Transverse colon (tissue), 4 donors: ENCODE results near the gene RIT1. TPM values are rescaled to one million over a fixed set of nuclear protein-coding genes. Genes with fewer than 3 reads are reported as not detected.

Experiments
- DNase-seq: peaks from one replicate; pipeline ENCODE4 v3.0.0-alpha.2; 2019
- H3K27ac ChIP-seq, 4 donors: fragments of 200-600 bp; sonication (generic); 2 replicates each; pipeline ENCODE4 v1.5.1; 2016 to 2018; ENCODE audit warnings: inconsistent platforms in 4 of 4
- H3K27me3 ChIP-seq: fragments of 200-600 bp; sonication (generic); 2 replicates; pipeline ENCODE4 v1.5.1; 2017; ENCODE audit warnings: inconsistent platforms
- H3K36me3 ChIP-seq, 4 donors: fragments of 200-600 bp; sonication (generic); 2 replicates each; pipeline ENCODE4 v1.5.1; 2017 to 2019; ENCODE audit warnings: inconsistent platforms in 4 of 4
- H3K4me1 ChIP-seq, 4 donors: fragments of 200-600 bp; sonication (generic); 2 replicates each; pipeline ENCODE4 v1.5.1; 2017 to 2020; ENCODE audit warnings: inconsistent platforms in 4 of 4
- H3K4me3 ChIP-seq, 4 donors: fragments of 200-600 bp; sonication (generic); 1 replicate in 1 of 4; 2 replicates in 3 of 4; pipeline versions ENCODE4 v1.5.1 to v1.6.1; 2017 to 2019; ENCODE audit warnings: inconsistent platforms in 4 of 4
- H3K9me3 ChIP-seq, 2 donors: fragments of 200-600 bp; sonication (generic); 2 replicates each; pipeline ENCODE4 v1.5.1; 2017 to 2019; ENCODE audit warnings: inconsistent platforms in 2 of 2
- CTCF ChIP-seq, 5 experiments: fragments of 200-600 bp in 3 of 5; fragments of 450-650 bp in 2 of 5; sonication (generic) in 3 of 5; IDR thresholded peaks; 1 replicate in 2 of 5; 2 replicates in 3 of 5; pipeline ENCODE4 v1.5.1; 2016 to 2017; ENCODE audit warnings: antibody characterized with exemption in 5 of 5, inconsistent platforms in 3 of 5, mild to moderate bottlenecking in 2 of 5, moderate library complexity in 1 of 5
- EP300 ChIP-seq: sonication (generic); formaldehyde crosslinking; IDR thresholded peaks from one replicate; pipeline ENCODE4 v1.6.1; 2017; ENCODE audit warnings: antibody characterized with exemption, low read depth
- POLR2A ChIP-seq: fragments of 450-650 bp; IDR thresholded peaks from one replicate; pipeline ENCODE4 v1.6.1; 2016; ENCODE audit warnings: antibody characterized with exemption, mild to moderate bottlenecking, moderate library complexity
- POLR2AphosphoS5 ChIP-seq, 3 donors: sonication (generic); formaldehyde crosslinking; IDR thresholded peaks; one replicate each; pipeline ENCODE4 v1.6.1; 2016; ENCODE audit warnings: antibody characterized with exemption in 3 of 3
- WGBS, 2 donors: methylation state at CpG; one replicate each; pipeline ENCODE4 v1.1.5; 2018; ENCODE audit warnings: low coverage in 1 of 2; 5-methylcytosine and 5-hydroxymethylcytosine counted together
- in situ Hi-C, 4 donors: fragments of 200-750 bp; cut with MboI; loops; one replicate each; pipeline versions ENCODE4 v1.15.0 to v1.15.1; 2017; ENCODE audit warnings: low sequenced_read_pairs in 3 of 4, low pct_ligation_motif_present in 1 of 4, low pct_unique_long_range_greater_than_20kb in 1 of 4
- intact Hi-C: fragments of 100-400 bp; cut with DNase I; formaldehyde crosslinking; loops from one replicate; pipeline ENCODE4 v1.15.1; 2023; ENCODE audit warnings: low total_unique reads
- total RNA-seq, 4 donors: library from RNA; depleted of rRNA; stranded (reverse); fragments of >200 nt; gene quantifications; one replicate each; pipeline ENCODE4 v1.1.0, GENCODE V29; 2016

Gene RIT1
- total RNA-seq, 4 donors from 2014 or later: 6.4 to 23.7 (median 17.0) TPM

DNA sequence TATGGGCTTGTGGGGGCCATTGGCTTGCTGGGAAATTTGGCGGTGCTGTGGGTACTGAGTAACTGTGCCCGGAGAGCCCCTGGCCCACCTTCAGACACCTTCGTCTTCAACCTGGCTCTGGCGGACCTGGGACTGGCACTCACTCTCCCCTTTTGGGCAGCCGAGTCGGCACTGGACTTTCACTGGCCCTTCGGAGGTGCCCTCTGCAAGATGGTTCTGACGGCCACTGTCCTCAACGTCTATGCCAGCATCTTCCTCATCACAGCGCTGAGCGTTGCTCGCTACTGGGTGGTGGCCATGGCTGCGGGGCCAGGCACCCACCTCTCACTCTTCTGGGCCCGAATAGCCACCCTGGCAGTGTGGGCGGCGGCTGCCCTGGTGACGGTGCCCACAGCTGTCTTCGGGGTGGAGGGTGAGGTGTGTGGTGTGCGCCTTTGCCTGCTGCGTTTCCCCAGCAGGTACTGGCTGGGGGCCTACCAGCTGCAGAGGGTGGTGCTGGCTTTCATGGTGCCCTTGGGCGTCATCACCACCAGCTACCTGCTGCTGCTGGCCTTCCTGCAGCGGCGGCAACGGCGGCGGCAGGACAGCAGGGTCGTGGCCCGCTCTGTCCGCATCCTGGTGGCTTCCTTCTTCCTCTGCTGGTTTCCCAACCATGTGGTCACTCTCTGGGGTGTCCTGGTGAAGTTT lies 30.8 kb upstream of the RIT1 start:
- Histone ChIP-seq H3K27me3 (no peaks in the 10 kb centered on the region), H3K4me3 (peak overlapping the region in 3 of 4 donors; percentile 20 to 36 (median 32)), H3K27ac (peak overlapping the region; percentile 89 to 92 (median 90)), H3K9me3 (no peaks in the 10 kb centered on the region), H3K36me3 (peaks cover 0 to 4% (median 1%) of the 10 kb centered on the region in 4 donors), H3K4me1 (peaks cover 40 to 84% (median 69%) of the 10 kb centered on the region in 4 donors)
- TF ChIP-seq POLR2A (no peak), CTCF (IDR thresholded peaks at IDR 0.05) (no peak), POLR2AphosphoS5 (IDR thresholded peaks at IDR 0.05) (peak in 2 of 3 donors; percentile 14 to 46), EP300 (no peak)
- intact Hi-C loops: no loop called here
- peak; percentile 41 for DNase-seq
- WGBS, 2 donors: 61% methylated on average over 29 of the region's 29 CpGs; no CpG with 5 or more reads in 1 of the 2 donors
- in situ Hi-C loops: no loop called here

GRCh38 chr1:155940993-155941844 lies 30.1 kb upstream of the RIT1 start, which contains the start of gene RXFP4:
RXFP4 (plus strand) TSS chr1:155941638; CDS start chr1:155941710, 72 bp downstream.
- 35 to 73% methylated on average over 3 to 11 of the region's 11 CpGs for WGBS, 2 donors
- H3K4me3 ChIP-seq: peak within 1 kb of the TSS in 3 of 4 donors; percentile 20 to 36 (median 32)

DNA sequence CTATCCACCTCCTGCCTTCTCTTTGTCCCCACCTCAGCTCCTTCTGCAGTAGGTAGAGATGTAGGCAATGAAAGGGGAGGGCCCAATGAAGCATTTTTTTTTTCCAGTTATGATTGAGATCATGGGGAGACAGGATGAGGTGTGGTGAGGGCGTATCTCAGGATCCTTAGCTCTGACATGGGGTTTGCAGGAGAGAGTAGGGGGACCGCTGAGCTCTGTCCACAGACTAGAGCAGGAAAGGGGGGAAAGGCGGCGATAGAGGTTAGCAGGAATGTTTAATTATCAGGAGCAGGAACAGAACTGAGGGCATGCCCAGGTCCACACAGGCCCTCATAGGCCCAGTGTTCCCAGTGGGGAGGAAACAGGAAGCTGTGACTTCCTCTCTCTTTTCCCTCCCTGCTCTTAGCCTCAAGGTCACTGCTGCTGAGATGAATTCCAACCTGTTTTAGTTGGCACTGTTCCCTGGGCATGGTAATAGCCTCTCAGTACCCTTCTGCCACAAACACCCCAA lies 29.4 kb upstream of the RIT1 start:
- in situ Hi-C loops: no loop called here
- TF ChIP-seq POLR2AphosphoS5 (IDR thresholded peaks at IDR 0.05) (peak in 2 of 3 donors; percentile 16 to 47), POLR2A (peak; percentile 47), CTCF (IDR thresholded peaks at IDR 0.05) (no peak)
- WGBS, 2 donors: 30% methylated on average over 4 of the region's 4 CpGs; no CpG with 5 or more reads in 1 of the 2 donors

More at GRCh38 chr1:155940993-155941844, 30.1 kb upstream of the RIT1 start, which contains the start of gene RXFP4:
- in situ Hi-C loops (no loop called here), intact Hi-C loops (no loop called here)
- Histone ChIP-seq H3K4me1 (peaks cover 40 to 76% (median 65%) of the 10 kb centered on the region in 4 donors), H3K36me3 (no peaks in the 10 kb centered on the region), H3K27ac (peak within 1 kb of the TSS; percentile 89 to 92 (median 90)), H3K27me3 (no peaks in the 10 kb centered on the region), H3K9me3 (no peaks in the 10 kb centered on the region)
- TF ChIP-seq POLR2AphosphoS5 (IDR thresholded peaks at IDR 0.05) (peak; percentile 72 to 80 (median 73)), EP300 (no peak), POLR2A (peak; percentile 87), CTCF (IDR thresholded peaks at IDR 0.05) (no peak)
- peak; percentile 87 for DNase-seq

More for the DNA sequence above, 29.4 kb upstream of the RIT1 start:
- no peaks in the 10 kb centered on the region for H3K36me3 ChIP-seq
- peak; percentile 63 for DNase-seq
- intact Hi-C loops: no loop called here
- H3K27ac ChIP-seq: peak overlapping the region; percentile 89 to 92 (median 90)
- H3K4me1 ChIP-seq: peaks cover 35 to 69% (median 58%) of the 10 kb centered on the region in 4 donors
- H3K9me3 ChIP-seq: no peaks in the 10 kb centered on the region
- H3K4me3 ChIP-seq: peak overlapping the region in 1 of 4 donors; percentile 36
- H3K27me3 ChIP-seq: no peaks in the 10 kb centered on the region
